G401.6 (cell line): ENCODE measurements around the gene APOL6.

Experiments used
- FAIRE-seq: peaks from 2 replicates; lab custom pipeline; 2012; peaks lifted over from hg19 to GRCh38; lab: Jason Lieb, UNC

APOL6 gene, protein sequence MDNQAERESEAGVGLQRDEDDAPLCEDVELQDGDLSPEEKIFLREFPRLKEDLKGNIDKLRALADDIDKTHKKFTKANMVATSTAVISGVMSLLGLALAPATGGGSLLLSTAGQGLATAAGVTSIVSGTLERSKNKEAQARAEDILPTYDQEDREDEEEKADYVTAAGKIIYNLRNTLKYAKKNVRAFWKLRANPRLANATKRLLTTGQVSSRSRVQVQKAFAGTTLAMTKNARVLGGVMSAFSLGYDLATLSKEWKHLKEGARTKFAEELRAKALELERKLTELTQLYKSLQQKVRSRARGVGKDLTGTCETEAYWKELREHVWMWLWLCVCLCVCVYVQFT

DNA sequence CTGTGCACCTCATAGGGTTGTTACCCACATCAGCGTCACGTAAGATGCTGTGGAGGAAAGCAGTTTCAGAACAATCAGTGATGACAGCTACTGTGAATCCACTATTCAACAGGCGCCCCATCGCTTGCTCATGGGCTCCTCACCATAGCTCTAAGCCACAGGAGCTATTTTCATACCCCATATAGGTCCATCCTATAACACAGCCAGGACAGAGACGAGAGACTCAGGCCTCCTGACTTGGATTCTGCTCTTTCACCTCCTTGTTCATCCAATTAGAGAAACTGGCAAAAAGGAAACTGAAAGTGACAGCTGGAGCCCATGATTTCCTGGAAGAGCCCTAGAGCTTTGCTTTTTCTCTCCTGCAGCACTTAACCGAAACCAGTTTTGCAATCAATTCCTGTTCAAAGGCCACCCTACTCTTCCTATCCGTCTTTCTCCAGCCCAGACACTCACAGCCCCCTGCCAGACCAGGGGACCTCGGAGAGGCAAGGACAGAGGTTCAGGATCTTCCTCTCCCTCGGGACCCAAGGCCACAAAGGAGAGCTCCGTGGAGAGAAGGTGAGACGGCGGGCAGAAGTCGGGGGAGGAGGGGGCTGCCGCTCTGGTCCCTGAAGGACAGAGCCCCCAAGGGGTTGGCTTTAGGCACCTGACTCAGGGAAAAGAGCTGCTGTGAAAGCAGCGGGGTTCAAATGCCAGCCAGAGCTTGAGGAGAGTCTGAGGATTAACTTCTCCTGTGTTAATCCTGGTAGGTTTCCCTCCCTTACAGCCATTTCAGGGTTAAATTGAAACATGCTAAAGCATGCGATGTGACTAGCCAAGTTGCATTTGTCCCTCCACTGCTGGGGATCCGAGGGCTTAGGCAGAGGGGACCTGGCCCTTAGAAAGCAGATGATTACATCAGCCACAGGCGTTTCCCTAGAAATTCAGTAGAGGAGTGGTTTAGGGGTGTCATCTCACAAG lies at the start of gene APOL6:
APOL6 (plus strand) TSS at position 381 of the 960 bp plus-strand sequence. CDS start 7,980 bp downstream, outside the sequence.
- FAIRE-seq, result no peak

DNA sequence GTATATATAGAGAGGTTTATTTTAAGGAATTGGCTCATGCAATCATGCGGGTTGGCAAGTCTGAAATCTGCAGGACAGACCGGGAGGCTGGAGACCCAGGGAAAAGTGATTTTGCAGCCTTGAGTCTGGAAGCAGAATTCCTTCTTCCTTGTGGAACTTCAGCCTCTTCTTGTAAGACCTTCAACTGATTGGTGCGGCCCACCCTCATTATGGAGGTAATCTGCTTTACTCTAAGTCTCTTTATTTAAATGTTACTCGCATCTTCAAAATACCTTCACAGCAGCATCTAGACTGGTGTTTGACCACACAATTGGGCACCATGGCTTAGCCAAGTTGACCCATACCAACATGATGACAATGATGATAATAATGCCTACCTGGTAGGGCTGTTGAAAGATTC lies 48.9 kb upstream of the APOL6 start:
- no peak for FAIRE-seq

DNA sequence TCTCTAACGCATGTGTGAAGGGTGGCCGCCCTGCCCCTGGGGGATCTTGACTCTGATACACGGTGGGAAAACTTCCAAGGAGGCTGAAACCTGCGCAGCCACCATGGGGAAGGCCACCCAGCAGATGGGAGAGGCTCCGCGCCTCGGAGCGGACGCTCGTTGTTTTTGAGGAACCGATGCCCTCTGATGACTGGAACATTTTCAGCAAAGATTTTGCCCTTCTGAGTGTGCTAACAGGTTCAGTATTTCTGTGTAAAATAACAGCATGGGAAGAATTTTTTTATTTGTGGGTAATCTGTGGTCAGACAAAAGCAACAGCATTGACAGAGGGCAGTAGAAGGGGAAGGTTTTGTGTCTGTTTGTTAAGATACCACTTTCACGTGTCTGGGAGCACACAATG lies 47.8 kb upstream of the APOL6 start:
- FAIRE-seq, result no peak

DNA sequence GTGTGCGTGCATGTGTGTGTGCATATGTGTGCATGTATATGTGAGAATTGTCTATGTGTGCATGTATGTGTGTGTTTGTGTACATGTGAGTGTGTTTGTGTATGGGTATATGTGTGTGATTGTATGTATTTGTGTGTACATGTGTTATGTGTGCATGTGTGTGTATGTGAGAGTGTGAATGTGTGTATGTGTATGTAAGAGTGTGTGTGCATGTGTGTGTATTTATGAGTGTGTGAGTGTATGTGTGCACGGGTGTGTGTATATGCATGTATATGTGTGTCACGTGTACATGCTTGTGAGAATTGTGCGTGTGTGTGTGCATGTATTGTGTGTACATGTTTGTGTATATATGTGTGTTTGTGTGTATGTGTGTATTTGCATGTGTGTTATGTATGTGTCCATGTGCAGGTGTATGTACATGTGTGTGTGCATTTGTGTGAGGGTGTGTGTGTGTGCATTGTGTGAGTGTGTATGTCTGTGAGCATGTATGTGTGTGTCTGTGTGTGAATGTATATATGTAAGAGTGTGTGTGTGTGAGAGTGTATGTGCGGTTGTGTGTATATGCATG lies 47.1 kb upstream of the APOL6 start:
- no peak for FAIRE-seq

DNA sequence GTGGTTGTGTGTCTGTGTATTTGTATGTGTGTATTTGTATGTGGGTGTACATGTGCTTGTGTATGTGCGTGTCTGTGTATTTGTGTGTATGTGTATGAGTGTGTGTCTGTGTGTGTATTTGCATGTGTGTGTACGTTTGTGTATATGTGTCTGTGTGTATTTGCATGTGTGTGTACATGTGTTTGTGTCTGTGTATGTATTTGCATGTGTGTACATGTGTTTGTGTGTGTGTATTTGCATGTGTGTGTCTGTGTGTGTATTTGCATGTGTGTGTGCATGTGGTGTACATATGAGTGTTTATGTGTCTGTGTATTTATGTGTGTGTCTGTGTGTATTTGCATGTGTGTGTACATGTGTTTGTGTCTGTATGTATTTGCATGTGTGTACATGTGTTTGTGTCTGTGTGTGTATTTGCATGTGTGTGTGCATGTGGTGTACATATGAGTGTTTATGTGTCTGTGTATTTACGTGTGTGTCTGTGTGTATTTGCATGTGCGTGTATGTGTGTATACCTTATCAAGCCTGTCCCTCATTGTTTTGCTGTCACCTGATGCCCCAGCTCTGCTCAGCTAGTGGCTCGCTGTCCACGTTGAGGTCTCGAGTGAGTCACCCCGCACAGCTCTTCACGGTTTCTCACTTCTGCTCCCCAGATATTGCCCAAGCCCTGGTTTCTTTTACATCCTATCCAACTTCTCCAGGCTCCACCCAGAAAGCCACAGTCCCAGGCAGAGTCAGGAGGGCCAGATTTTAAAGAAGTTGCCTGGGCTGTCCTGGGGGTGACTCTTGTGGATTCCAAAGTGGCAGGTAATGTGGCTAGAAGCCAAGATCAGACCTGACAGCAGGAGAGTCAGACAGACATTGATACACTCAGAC lies 46.3 kb upstream of the APOL6 start:
- FAIRE-seq, result no peak

DNA sequence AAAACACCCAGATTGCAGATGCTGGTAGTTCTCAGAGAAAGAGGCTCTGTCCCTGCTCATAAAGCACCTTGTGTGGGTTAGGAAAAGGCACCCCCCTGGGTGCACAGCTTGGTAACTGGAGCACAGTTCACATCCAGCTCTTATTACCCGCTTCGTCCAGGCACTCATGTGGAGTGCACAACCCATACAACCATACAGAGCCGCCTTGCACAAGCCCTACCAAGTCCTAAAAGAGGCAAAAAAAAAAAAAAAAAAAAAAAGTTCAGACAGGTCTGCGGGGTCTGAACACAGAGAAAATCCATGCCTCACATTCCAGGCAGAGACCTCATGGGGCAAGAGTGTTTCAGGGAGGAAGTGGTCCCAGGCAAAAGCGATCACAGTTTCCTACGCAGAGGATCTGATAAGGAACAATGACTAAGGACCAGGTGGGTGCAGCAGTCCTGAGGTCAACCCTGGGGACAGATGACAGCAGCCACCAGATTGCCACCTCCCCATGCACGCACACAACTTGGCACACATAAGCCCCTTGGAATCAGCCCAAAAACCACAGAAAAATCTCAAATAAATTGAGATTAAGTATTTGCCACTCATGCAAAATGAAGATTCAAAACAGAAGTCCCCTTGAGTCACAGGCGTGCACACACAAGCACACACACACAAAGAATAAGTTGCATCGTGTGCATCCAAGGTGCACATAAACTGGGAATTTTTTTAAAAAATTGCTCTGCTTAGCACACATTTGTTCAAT lies 43.5 kb upstream of the APOL6 start:
- no peak for FAIRE-seq

DNA sequence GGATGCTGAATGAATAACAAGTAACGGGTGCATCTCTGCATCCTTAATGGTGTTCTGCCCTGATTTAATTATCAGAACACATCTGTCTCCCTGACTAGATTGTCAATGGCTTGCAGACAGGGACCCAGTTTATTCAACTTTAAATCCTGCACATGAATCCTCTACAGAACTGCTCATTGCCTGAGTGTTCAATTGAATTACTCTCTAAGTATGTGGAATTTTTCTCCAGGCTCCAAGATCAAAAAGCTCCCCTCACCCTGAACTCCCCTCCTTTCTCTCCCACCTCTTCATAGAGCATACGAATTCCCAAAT lies 42.9 kb upstream of the APOL6 start:
- no peak for FAIRE-seq

DNA sequence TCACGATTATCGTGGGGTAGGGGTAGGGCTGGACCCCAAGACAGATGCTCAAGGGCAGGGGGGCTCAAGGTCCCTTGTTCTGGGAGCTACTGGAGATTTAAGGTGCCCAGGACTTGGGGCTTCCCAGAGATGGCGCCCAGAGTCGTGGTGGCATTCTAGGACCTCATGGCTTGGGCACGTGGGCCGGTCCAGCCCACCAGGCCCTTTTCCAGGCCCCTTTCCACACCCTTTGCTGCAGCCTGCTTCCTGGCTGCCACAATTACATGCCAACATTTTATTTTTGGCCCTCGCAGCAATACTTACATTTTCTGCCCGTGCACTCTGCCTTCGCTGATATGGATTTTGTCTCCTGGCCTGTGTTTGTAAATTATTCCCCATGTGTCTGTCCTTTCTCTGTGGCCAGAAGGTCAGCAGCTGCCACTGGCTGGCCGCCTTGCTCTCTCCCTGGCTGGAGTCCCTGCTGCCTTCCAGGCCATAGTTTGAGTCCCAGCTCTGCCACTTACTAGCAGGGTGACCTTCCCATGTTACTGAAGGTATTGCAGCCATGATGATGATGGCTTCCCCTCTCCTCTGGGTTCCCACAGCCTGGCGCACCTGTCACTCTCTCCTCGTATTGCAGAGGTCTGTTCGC lies 42.3 kb upstream of the APOL6 start:
- FAIRE-seq, result no peak

DNA sequence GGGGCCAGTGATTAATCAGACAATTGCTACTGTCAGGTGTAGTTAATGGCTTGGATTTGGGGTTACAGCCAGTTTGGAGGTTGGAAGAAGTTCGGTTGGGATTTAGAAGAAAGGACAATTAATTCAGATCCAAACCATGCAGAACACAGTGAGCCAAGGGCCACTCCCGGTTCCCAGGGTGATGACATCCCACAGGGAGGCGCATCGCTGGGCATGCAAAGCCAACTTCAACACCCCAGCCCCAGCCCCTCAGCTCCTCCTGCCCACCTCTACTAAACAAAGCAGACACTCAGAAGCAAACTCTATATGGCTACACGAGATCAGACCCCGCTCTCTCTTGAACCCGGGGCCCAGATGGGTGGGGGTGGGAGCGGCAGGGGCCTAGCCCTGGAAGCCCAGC lies 41.3 kb upstream of the APOL6 start:
- no peak for FAIRE-seq

DNA sequence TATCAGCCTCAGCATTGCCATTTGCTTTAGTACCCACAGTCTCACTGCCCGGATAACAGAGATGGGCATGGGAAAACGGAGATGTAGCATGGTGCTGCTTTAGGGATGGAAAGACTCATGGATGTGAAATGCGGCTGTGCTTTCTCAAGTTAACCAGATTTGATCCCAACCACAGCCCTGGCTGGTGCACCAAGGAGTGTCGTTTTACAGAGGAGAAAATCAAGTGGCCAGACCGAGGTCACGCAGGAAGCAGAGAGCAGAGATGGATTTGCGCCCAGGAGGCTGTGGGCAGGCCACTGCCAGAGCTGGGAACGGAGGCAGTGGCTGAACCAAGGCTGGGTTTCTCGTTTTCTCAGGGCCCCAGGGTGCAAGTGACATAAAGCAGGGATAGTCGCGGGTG lies 40.2 kb upstream of the APOL6 start:
- no peak for FAIRE-seq

DNA sequence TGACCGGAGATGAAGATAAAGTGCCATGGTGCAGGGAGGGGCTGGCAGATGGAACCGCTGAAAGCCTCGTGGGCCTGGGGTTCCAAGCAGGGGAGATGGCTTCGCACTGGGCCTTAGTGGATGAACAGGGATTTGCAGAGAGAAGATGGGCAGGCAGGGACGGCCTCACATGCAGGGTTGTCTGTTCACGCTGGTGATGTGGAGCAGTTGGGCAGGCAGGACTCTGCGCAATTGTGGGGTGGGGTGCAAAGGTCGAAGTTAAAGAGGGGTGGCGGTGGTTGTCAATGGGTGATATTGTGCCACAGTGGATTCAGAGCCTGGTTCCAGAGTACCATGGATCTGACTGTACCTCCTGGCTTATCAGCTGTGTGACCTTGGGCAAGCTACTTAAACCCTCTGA lies 39.0 kb upstream of the APOL6 start:
- FAIRE-seq, result no peak

DNA sequence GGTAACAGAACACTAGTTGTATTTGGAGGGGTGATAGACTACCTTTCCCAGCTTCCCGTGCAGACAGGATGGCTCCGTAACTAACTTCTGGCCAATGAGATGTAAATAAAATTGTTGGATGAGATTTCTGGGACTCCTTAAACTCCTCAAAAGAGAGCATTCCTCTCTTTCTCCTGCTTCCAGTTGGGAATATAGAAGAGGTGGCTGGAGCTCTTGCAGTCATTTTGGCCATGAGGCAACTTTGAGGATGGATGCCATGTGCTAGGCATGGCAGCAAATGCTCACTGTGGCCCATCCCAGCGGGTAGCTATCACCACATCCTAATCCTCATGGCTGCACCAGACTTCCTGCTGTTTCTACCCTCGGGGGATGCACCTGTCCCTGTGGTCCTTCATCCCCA lies 38.5 kb upstream of the APOL6 start:
- no peak for FAIRE-seq

DNA sequence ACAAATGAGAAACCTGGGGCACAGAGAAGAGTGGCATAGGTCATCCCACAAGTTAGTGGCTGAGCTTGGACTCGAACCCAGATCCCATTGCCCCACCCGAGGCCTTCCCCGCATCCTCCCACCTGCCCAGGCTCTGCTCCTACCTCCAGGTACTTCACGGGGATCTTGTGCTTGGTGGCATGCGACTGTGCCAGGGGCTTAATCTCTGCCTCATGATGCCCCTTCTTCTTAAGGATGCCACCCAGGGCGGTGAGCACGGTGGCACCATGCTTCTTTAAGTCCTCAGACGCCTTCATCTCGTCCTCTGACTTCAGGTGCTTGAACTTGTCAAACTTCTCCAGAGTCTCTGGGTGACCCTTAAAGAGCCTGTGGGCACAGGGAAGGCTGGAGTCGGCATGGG lies 37.5 kb upstream of the APOL6 start:
- no peak for FAIRE-seq

DNA sequence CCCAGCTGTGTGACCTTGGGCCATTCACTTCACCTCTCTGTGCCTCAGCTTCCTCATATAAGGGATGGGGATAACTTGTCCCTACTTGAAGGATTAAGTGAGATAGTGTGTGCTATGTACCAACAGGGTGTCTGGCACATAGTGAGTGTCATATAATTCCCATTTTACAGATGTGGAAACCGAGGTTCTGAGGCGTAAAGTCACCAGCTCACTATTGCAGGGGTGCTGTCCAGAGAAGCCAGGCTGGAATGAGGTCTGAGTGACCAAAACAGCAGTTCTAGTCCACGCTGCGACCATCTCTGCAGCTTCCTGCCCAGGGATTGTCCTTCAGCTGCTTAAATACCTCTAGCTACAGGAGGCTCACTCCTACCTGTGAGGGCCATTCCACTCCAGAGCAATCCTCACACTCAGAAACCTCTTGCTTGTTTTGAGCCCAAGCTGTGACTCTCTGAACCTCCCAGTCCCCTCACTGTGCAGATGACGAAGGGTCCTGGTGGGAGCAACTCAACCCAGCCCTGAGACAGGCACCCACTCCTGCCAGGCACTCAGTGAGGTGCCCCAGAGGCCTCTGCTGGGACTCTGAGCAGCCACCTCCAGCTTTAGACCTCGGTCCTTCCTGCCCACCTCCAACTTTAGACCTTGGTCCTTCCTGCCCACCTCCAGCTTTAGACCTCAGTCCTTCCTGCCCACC lies 36.9 kb upstream of the APOL6 start:
- no peak for FAIRE-seq

DNA sequence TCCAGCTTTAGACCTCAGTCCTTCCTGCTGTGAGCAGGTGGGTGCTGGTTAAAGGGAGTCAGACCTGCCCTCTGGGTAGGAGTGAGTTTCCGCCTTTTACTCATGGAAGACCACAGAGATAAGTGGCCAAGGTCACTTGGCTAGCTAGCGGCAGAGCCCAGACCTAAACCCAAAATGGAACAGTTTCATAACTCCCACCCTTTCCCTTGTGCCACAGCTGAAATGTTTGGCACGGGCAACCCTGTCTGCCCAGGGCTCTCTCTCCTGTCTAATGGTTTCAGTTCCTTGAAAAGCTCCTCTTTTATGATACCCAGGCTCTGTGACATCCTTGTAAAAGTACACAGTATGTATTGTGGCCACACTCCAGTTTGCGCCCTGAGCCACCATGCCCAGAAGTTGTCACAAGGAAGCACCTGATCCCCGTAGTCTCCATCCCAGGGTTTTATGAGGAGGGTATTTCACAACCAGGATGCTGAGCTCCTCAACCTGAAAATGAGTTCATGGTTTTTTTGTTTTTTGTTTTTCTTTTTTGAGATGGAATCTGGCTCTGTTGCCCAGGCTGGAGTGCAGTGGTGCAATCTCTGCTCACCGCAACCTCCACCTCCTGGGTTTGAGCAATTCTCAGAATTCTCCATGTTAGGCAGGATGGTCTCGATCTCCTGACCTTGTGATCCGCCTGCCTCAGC lies 36.2 kb upstream of the APOL6 start:
- FAIRE-seq, result no peak

DNA sequence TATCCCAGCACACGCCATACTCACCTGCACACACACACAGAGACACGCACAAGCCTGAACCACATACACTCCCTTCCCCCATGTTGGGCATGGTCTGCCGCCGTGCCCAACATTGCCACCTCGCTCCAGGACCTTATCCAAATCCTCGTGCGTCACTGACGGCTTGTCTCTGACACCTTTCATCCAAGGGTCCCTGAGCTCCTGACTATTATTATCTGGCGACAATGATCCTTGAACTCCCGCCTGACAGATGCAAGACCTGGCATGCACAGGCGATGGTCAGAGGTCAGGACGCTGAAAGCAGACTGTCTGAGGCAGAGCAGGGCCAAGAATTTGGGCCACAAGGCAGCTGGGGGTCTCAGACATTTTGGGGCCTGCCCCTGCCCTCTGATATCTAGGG lies 35.3 kb upstream of the APOL6 start:
- no peak for FAIRE-seq

DNA sequence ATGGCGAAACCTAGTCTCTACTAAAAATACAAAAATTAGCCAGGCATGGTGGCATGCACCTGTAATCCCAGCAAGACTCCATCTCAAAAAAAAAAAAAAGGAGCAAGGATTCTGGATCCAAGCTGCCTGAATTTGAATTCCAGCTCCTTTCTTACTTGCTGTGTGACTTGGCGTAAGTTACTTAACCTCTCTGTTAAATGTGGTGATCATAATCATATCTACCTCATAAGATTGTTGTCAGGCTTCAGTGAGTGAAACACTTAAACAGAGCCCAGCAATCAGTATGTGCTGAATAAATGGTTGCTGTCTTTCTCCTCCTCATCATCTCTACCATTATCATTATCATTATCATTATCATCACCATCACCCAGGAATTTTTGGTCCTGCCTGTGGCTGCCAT lies 33.8 kb upstream of the APOL6 start:
- FAIRE-seq, result no peak

DNA sequence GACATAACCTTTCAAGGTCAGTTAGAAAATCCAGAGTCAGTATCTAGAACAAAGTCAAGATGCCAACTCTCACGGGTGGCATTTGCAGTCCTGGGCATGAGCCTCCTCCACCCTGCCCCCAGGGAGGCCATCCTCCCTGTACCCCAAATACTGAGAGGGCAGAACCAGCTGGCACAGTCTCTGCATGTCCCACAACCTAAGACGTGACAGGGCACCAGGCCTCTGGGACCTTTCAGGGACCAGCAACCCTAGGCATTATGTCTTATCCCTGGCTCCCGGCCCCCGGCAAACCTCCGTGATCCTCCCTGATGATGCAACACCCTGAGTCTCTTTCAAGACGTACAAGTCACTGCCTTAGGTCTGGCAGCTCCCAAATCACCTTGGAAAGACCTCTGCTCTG lies 33.1 kb upstream of the APOL6 start:
- no peak for FAIRE-seq

DNA sequence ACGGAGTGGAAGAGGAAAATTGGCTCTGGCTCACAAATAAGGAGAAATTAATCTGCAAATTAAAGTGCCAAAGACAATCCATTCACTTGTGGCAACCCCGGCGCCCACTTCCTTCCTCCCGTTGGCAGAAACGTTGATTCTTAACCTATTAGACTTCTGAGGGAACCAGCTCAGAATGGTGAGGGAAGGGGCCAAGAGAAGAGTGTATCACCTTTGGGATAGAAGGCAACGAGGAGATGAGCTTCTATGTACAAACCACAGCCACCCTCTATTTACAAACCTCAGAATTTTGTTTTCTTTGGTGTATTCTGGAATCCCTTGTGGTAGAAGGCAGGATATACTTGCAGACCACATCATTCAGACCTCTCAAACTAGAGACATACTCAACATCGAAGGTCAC lies 32.2 kb upstream of the APOL6 start:
- no peak for FAIRE-seq
